GM18511 (cell line): ENCODE results near the gene GTF2IRD1.
"Not testable (repeated sequence)": the region's sequence is repeated elsewhere in the genome, so short reads cannot be mapped to it uniquely, and the experiment has no call there.

ENCODE experiments used
- ATAC-seq: cut with Tn5 transposase; IDR thresholded peaks from one replicate; pipeline ENCODE4 v1.9.1; 2021; ENCODE audit warnings: mild to moderate bottlenecking, moderate library complexity; ENCODE audit not compliant: unreplicated experiment

The GTF2IRD1 gene

DNA sequence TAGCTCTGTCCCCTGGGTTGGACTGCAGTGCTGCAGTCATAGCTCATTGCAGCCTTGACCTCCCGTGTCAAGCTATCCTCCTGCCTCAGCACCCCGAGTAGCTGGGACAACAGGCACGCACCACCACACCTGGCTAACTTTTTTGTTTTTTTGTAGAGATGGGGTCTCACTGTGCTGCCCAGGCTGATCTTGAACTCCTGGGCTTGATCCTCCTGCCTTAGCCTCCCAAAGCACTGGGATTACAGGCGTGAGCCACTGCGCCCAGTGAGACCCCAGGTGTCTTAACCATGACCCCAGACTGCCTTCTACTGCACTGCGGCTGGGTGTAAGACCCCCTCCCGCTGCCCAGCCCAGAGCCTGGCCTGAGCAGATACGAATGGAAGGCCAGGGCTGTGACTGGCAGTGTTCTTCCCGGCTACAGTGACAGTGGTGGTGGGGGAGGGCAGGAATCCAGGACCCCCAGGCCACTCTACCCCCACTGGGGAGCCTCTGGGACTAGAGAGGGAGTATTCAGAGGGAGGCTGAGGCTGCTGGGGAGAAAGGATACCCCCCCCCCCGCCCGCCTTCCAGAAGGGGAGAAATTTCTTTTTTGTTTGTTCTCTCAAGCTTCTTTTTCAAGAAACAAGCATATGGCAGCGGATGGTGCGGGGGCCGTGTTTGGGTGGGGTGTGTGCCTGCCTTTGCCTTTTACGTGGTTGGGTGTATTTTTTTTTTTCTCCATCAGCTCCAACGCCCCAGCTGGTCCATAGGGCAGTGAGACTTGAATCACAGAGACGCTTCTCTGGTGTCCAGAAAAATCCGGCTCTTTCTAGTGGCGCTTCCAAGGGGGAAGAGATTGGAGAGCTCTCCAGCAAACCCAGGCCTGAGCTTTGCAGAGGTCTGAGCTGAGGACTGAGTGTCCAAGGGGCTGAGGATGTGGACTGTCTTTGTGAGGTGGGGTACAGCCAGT lies 36.6 kb downstream of the GTF2IRD1 start:
- ATAC-seq, result no peak

DNA sequence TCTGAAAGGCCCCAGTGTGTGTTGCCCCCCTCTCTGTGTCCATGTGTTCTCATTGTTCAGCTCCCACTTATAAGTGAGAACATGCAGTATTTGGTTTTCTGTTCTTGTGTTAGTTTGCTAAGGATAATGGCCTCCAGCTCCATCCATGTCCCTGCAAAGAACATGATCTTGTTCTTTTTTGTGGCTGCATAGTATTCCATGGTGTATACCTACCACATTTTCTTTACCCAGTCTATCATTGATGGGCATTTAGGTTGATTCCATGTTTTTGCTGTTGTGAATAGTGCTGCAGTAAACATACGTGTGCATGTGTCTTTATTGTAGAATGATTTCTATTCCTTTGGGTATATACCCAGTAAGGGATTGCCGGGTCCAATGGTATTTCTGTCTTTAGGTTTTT lies 37.8 kb downstream of the GTF2IRD1 start:
- not testable (repeated sequence) for ATAC-seq

DNA sequence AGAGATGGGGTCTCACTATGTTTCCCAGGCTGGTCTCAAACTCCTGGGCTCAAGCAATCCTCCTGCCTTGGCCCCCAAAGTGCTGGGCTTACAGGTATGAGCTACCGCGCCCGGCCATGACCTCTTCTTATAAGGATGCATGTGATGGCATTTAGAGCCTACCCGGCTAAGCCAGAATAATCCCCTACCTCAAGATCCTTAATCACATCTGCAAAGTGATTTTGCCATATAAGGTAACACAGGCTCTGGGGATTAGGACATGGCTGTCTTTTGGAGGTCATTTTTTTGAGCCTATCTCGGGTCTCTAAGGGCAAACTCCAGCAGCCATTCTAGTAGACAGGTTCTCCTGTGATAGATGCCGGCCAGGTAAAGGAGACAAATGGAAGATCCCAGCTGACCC lies 39.6 kb downstream of the GTF2IRD1 start:
- ATAC-seq, result no peak

DNA sequence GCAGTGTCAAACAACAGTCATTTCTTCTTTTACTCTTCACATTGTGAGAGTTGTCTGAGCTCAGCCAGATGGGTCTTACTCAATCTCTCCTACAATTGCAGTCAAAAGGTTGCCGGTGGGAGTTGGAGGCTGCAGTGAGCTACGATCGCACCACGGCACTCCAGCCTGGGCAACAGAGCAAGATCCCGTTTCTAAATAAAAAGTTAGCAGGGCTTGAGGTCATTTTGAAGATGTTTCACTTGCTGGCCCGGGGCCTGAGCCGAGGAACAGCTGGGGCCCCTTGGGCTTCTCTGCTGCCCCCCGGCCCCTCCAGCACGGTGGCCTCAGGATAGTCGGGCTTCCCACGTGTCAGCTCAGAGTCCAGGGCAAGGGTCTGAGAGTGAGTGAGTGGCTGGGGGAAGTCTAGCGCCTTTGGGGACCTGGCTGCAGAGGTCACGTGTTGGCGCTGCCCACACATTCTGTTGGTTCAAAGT lies 40.4 kb downstream of the GTF2IRD1 start:
- no peak for ATAC-seq

DNA sequence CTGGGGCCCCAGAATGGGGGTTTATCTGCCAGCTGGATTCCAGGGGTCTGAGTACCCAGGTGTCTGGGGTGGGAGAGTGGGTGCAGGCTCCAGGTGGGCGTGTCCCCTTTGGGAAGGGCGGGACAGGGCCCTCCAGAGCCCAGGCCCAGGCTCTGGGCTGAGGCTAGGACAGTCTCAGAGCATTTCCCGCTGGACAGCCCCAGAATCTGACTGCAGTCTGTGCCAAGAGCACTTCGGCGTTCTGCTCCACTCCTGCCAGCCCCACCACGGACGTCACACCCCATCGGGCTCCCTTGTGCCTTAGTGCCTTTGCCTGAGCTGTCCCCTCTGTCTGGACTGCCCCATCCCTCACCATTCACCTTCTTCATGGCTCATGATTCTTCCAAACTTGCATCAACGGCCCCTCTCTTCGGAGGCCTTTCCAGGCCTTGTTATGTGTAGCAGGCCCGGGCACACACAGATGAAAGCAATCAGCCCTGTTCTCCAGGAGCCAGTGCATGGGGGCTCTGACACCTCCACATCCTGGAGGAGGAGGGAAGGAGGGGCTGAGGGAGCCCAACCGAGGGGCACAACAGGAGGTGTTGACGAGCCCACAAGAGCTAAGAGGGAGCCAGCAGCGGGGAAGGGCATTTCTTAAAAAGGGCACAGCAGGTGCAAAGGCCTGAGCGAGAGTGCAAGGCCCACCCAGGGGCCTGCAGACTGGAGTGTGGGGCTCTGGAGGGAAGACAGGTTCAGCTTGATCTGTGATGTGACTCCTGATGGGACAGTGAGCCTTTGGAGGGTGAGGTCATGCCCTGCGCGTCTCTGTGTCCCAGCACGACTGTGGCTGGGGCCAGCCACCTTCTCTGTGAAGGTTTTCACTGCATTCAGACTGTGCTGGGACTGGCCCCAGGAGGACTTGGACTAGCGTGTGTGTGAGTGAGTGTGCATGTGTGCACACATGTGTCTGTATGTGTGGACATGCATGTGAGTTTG lies 41.7 kb downstream of the GTF2IRD1 start:
- ATAC-seq, result no peak

DNA sequence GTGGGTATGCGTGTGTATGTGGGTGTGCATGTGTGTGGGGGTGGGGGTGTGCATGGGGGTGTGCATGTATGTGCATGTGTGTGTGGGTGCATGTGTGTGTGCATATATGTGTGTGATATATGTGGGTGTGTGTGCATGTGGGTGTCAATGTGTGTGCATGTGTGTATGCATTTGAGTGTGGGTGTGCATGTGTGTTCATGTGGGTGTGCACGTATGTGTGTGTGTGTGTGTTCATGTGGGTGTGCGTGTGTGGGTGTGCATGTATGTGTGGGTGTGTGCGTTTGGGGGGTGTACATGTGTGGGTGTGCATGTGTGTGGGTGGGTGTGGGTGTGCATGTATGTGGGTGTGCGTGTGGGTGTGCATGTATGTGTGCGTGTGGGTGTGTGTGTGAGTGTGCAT lies 42.6 kb downstream of the GTF2IRD1 start:
- no peak for ATAC-seq

DNA sequence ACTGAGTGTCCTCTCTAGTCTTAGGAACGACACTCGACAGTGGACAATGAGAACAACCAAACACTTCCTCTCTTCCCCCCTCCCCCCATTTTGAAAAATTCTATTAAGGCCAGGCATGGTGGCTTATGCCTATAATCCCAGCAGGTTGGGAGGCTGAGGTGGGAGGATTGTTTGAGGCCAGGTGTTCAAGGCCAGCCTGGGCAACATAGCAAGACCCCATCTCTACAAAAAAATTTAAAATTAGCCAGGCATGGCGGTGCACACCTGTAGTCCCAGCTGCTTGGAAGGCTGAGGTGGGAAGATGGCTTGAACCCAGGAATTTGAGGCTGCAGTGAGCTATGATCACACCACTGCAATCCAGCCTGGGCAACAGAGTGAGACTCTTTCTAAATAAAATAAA lies 43.1 kb downstream of the GTF2IRD1 start:
- not testable (repeated sequence) for ATAC-seq

DNA sequence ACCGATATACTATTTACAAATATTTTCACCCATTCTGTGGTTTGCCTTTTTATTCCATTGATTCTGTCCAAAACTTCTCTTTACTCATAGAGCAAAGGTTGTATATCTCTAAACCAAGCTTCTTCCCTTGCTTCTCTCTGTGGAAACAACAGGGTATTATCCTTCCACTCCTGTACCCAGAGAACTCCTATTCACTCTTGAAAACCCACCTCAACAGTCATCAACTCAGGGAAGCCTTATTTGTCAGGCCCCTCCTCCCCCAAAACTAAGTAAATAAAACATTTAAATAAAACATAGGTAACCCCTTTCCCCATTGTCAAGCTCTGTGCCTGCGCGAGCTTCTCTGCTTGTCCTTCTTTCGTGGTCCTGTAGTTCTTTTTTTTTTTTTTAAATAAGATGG lies 44.6 kb downstream of the GTF2IRD1 start:
- ATAC-seq, result no peak

DNA sequence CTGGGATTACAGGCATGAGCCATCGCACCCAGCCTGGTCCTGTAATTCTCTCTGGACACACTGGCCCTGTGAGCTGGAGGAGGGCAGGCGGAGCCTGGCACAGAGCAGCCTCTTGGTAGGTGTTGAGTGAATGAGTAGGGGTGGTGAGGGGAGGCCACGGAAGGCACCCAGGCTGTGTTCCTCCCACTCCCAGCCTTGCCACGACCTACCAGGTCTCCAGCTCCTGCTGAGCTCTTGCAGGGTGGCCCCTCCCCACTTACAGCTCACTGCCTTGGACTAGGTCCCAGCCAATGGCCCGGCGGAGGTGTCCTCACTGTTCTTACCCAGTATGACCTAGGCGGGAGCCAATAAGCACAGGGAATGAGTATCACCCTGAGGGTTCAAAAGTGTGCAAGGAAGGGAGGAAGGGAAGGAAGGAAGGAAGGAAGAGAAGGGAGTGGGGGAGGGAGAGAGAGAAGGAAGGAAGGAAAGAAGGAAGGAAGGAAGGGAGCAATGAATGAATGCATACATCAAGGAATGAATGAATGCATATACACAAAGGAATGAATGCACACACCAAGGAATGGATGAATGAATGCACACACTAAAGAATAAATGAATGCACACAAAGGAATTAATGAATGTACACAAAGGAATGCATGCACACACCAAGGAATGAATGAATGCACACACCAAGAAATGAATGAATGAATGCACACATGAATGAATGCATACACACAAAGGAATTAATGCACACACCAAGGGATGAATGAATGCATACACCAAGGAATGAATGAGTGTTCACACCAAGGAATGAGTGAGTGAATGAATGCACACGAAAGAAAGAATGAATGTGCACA lies 45.5 kb downstream of the GTF2IRD1 start:
- ATAC-seq, result no peak

DNA sequence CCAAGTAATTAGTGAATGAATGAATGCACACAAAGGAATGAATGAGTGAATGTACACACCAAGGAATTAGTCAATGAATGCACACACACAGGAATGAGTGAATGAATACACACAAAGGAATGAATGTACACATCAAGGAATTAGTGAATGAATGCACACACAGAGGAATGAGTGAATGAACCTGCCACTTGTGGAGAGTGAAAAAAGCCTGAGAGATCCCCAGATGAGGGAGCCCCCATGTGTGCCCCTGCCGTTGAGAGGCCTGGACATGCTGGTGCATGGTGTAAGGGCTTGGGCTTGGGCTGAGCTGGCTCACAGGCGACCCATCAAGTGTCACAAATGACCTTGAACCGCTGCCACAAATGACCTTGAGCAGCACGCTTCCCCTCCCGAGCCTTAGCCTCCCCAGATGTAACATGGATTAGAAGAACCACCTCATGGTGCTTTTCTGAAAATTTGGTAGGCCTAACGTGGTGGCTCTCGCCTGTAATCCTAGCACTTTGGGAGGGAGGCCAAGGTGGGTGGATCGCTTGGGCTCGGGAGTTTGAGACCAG lies 46.2 kb downstream of the GTF2IRD1 start:
- ATAC-seq, result no peak

DNA sequence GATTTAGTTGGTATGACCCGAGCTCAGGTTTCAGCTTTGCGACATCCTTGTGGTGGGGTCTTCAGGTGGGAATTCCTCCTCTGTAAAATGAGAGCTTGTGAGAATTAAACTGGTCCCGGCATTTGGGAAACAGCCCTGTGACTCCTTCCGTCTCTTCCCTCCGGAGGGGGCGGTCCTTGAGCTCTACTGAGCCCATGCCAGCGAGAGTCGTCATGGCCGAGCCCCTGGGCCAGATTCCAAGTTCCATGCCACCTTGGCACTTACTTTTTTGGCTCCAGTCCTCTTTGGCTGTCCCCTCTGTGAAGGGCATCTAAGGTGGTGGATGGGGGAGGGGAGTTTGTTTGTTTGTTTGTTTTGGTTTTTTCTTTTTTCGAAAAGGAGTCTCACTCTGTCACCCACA lies 47.6 kb downstream of the GTF2IRD1 start:
- ATAC-seq, result no peak

DNA sequence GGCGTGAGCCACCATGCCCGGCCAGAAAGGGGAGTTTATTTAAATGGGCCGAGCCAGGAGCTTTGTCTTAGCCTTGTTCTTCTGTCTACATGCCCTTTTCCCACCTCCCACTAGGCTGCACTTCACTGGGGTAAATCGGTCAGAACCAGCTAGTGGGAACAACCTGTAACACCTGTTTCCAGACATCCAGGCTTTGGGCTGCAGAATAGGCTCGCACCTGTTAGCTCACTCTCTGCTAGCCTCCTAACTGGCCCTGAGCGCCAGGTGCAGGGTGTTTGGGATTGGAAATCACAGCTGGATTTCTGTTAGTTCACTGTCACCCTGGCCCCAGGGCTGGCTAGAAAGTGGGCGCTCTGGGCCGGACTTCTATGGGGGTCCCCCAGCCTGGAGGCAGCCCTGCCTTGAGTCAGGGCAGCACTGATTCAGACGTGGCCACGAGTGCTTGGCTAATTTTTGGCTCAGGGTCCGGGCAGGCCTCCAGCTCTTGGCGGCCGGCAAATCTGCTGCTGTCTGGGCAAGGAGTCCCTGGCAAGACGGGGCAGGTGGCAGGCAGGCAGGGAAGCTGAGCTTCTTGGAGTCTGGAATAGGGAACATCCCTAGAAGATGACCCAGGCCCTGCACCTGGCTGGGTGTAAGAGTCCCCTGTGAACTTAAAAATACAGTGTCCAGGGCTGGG lies 48.6 kb downstream of the GTF2IRD1 start:
- ATAC-seq, result no peak

DNA sequence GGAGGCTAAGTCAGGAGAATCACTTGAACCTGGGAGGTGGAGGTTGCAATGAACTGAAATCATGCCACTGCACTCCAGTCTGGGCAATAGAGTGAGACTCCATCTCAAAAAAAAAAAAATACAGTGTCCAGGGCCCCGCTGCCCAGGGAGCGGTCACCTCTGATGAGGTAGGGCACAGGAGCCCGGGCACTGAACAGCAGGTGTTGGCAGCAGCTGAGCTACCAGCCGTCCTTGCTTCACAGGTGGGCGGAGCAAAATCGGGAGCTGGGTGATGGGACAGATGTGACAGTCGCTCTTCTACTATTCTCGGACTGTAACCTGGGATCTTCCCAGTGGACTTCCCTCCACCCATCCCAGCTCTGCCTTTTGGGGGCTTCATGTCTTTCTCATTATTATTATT lies 49.4 kb downstream of the GTF2IRD1 start:
- ATAC-seq, result no peak

DNA sequence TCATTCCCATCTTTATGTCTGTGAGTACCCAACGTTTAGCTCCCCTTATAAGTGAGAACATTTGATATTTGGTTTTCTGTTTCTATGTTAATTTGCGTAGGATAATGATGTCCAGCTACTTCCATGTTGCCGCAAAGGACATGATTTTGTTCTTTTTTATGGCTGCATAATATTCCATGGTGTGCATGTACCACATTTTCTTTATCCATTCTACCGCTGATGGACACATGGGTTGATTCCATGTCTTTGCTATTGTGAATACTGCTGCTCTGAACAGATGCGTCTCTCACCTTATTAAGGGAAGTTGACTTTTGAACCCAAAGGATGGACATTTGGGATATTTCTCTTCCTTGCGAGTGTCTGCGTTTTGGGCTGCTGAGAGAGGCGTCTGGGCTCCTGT lies 50.2 kb downstream of the GTF2IRD1 start:
- no peak for ATAC-seq

DNA sequence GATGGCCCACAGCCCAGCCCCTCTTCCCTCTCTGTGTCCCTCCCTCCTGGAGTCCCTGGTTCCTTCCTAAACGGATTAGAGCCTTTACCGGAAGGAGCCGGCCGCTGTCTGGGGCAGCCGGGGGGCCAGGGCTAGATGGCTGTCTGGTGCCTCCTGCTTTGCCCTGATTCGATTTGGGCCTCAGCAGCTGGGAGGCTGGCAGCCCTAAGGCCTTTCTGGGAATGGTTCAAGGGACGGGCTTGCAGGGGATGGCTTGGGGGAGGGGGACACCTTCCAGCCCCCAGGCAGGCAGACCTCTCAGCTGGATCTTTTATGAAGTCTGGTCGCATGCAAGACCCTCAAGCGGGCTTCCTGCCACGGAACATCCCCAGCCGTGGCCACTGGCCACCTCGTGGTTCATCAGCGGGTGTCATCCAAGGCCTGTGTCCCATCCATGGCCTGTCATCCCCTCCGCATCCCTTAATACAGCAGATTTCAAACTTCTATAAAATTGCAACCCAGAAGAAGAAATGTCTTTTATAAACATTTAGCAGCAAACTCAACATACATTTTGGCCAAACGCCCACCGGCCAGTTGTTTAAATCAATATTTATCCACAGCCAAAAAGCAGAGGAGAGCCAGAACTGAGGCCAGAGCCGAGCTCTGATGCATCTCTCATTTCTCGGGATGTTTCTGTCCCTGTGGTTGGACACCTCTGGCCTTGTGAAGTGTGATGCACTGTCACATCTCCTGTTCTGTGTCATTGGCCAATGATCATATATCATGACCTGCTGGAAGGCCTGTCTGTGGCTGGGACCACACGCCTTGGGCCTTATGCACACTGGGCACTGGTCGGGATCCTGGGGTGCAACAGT lies 52.0 kb downstream of the GTF2IRD1 start:
- ATAC-seq, result no peak

DNA sequence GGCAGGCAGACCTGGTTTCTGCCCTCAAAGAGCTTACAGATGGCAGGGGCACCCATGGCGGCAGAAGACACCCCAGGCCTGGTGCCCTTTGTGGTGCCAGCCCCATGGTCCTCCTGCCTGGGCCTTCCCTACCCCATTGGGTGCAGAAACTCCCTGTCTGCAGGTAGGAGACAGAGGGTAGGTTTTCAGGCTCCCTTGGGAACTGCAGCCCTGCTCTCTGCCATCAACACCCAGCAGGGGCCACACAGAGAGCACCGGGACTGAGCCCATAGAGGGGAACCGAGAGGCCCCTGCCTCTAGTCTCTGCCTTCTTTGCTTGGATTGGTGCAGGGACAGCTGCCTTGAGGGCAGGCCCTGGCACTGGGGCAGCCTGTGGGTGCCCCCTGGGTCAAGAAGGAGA lies 52.6 kb downstream of the GTF2IRD1 start:
- ATAC-seq, result no peak

DNA sequence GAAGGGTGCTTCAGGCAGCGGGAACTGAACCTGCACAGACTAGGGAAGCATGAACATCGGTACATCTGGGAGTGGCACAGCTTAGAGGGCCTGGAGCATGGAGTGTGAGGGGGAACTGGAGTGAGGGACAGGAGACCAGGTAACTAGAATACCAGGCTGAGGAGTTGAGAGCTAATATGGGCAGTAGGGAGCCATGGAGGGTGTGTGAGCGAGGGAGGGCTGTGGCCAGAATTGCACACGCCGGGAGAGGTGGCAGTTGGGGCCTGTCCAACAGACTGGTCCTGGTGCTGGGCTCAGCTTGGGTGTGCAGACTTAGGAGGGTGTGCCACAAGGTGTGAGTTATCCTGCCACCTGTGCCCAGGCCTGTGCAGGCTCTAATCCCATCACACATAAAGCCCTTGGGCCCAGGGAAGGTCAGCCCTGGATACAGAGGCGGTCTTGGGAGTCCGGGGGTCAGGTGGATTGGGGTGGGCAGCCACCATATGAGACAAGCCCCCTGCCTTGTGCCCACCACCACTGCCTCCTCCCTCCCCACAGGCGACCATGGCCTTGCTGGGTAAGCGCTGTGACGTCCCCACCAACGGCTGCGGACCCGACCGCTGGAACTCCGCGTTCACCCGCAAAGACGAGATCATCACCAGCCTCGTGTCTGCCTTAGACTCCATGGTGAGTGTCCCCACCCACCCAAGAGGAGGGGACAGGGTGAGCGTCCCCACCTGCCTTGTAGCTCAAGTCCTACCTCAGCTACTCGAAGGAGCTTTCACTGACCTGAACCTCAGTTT lies 54.0 kb downstream of the GTF2IRD1 start:
- ATAC-seq, result no peak

DNA sequence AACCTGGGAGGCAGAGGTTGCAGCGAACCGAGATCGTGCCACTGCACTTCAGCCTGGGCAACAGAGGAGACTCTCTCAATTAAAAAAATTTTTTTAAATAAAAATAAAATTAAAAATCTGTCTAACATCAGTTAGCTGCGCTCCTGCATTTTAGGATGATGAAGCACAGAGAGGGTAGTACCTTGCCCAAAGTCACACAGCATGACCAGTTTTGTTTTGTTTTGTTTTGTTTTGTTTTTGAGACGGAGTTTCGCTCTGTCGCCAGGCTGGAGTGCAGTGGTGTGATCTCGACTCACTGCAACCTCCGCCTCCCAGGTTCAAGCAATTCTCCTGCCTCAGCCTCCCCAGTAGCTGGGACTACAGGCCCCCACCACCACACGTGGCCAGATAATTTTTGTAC lies 55.7 kb downstream of the GTF2IRD1 start:
- not testable (repeated sequence) for ATAC-seq
